Thoracic aorta (tissue), 2 donors: ENCODE results near the gene ACAA1. TPM values are rescaled to one million over a fixed set of nuclear protein-coding genes. Genes with fewer than 3 reads are reported as not detected.

ENCODE experiments used
- ATAC-seq: fragments of 150-250 bp; one replicate; pipeline ENCODE4 v1.8.0; 2017; ENCODE audit warnings: low read depth; ENCODE audit not compliant: insufficient number of reproducible peaks, low FRiP score
- DNase-seq: peaks from one replicate; pipeline ENCODE4 v3.0.0-alpha.2; 2020; ENCODE audit warnings: low spot score
- H3K27ac ChIP-seq, 2 donors: fragments of 200-600 bp; sonication (generic); 1 replicate in 1 of 2; 2 replicates in 1 of 2; pipeline ENCODE4 v1.5.1; 2016; ENCODE audit warnings: mild to moderate bottlenecking in 2 of 2, moderate library complexity in 2 of 2
- H3K27me3 ChIP-seq: fragments of 200-600 bp; sonication (generic); replicated peaks from 2 replicates; pipeline ENCODE4 v1.6.0; 2016; ENCODE audit warnings: mild to moderate bottlenecking; ENCODE audit not compliant: insufficient read depth
- H3K36me3 ChIP-seq: fragments of 200-600 bp; sonication (generic); one replicate; pipeline ENCODE4 v1.5.1; 2016
- H3K4me1 ChIP-seq, 2 donors: fragments of 200-600 bp; sonication (generic); 1 replicate in 1 of 2; 2 replicates in 1 of 2; pipeline versions ENCODE4 v1.5.1 to v1.6.0; 2016; ENCODE audit warnings: low read depth in 2 of 2, mild to moderate bottlenecking in 1 of 2; ENCODE audit not compliant: control insufficient read depth in 1 of 2
- H3K4me3 ChIP-seq: fragments of 200-600 bp; sonication (generic); 2 replicates; pipeline ENCODE4 v1.5.1; 2016; ENCODE audit warnings: mild to moderate bottlenecking
- H3K9me3 ChIP-seq: fragments of 200-600 bp; sonication (generic); 2 replicates; pipeline ENCODE4 v1.5.1; 2016
- CTCF ChIP-seq: fragments of 200-600 bp; sonication (generic); IDR thresholded peaks from one replicate; pipeline ENCODE4 v1.5.1; 2019; ENCODE audit warnings: antibody characterized with exemption
- total RNA-seq, 2 donors: library from RNA; depleted of rRNA; stranded (reverse); fragments of >200 nt; gene quantifications; one replicate each; pipeline versions ENCODE4 v1.1.0 to v1.2.3, GENCODE V29; 2016

The ACAA1 gene
- total RNA-seq, 2 donors from 2014 or later, result 34.8 to 37.6 TPM

GRCh38 chr3:38169027-38169317, 32.0 kb upstream of the ACAA1 start:
- Histone ChIP-seq H3K9me3 (no peaks in the 10 kb centered on the region), H3K4me1 (peaks cover 17 to 32% of the 10 kb centered on the region in 2 donors), H3K4me3 (no peak overlapping the region), H3K27ac (peak overlapping the region in 1 of 2 donors; percentile 40), H3K36me3 (no peaks in the 10 kb centered on the region), H3K27me3 (no peaks in the 10 kb centered on the region)
- no peak for DNase-seq
- TF ChIP-seq CTCF, result no peak
- no peak for ATAC-seq

- peaks cover 17 to 32% of the 10 kb centered on the region in 2 donors for H3K4me1 ChIP-seq
- H3K9me3 ChIP-seq, result no peaks in the 10 kb centered on the region
- H3K27me3 ChIP-seq, result no peaks in the 10 kb centered on the region
- H3K27ac ChIP-seq, result peak overlapping the region in 1 of 2 donors; percentile 40
- DNase-seq (no peak), ATAC-seq (no peak)
- H3K4me3 ChIP-seq, result no peak overlapping the region
- no peak for TF ChIP-seq CTCF
- H3K36me3 ChIP-seq, result no peaks in the 10 kb centered on the region
These were observed 31.5 kb upstream of the ACAA1 start for GRCh38 chr3:38168151-38169026.

GRCh38 chr3:38167591-38167990, 30.7 kb upstream of the ACAA1 start:
- DNase-seq, result no peak
- no peak for ATAC-seq
- TF ChIP-seq CTCF, result no peak
- peaks cover 17 to 32% of the 10 kb centered on the region in 2 donors for H3K4me1 ChIP-seq
- no peak overlapping the region for H3K4me3 ChIP-seq
- peak overlapping the region in 1 of 2 donors; percentile 31 for H3K27ac ChIP-seq
- H3K36me3 ChIP-seq, result no peaks in the 10 kb centered on the region
- H3K27me3 ChIP-seq, result no peaks in the 10 kb centered on the region
- no peaks in the 10 kb centered on the region for H3K9me3 ChIP-seq

- Histone ChIP-seq H3K9me3 (no peaks in the 10 kb centered on the region), H3K27me3 (no peaks in the 10 kb centered on the region), H3K4me1 (peaks cover 17 to 32% of the 10 kb centered on the region in 2 donors), H3K36me3 (no peaks in the 10 kb centered on the region), H3K27ac (peak overlapping the region; percentile 82 to 93), H3K4me3 (peak overlapping the region; percentile 85)
- no peak for ATAC-seq
- TF ChIP-seq CTCF, result no peak
- no peak for DNase-seq
These were observed 28.9 kb upstream of the ACAA1 start for GRCh38 chr3:38165722-38166387.

- TF ChIP-seq CTCF, result no peak
- H3K27me3 ChIP-seq, result no peaks in the 10 kb centered on the region
- no peaks in the 10 kb centered on the region for H3K36me3 ChIP-seq
- H3K27ac ChIP-seq, result peak within 1 kb of the TSS; percentile 82 to 93
- H3K4me1 ChIP-seq, result peaks cover 17 to 32% of the 10 kb centered on the region in 2 donors
- ATAC-seq, result peak; percentile 98
- DNase-seq, result peak; percentile 97
- peak within 1 kb of the TSS; percentile 85 for H3K4me3 ChIP-seq
- H3K9me3 ChIP-seq, result no peaks in the 10 kb centered on the region
These were observed 28.2 kb upstream of the ACAA1 start, which contains the start of gene OXSR1 for GRCh38 chr3:38164952-38165721. OXSR1 (plus strand) TSS chr3:38165537; CDS start chr3:38165877, 340 bp downstream.
